Bronchial epithelial cell (primary cell): ENCODE measurements around the gene DHRS12. TPM values are rescaled to one million over a fixed set of nuclear protein-coding genes. Genes with fewer than 3 reads are reported as not detected.
A peak's percentile ranks its signal among the peaks of the same experiment; 100 is the strongest.

Experiments used
- DNase-seq: peaks from one replicate; pipeline ENCODE4 v3.0.0-alpha.2; 2010; ENCODE audit warnings: low read depth
- FAIRE-seq: peaks from 2 replicates; lab custom pipeline; 2011; peaks lifted over from hg19 to GRCh38; lab: Jason Lieb, UNC
- H3K27me3 ChIP-seq: 2 replicates; pipeline ENCODE4 v1.5.1; 2011; ENCODE audit warnings: low read length; ENCODE audit not compliant: control insufficient read depth, insufficient read depth
- H3K36me3 ChIP-seq: 2 replicates; pipeline ENCODE4 v1.5.1; 2011; ENCODE audit warnings: low read length; ENCODE audit not compliant: control insufficient read depth, insufficient read depth
- H3K4me3 ChIP-seq: 2 replicates; pipeline ENCODE4 v1.5.1; 2011; ENCODE audit warnings: mild to moderate bottlenecking, low read depth, low read length, control low read depth
- total RNA-seq: library from RNA; depleted of rRNA; stranded (reverse); fragments of >200 nt; gene quantifications from 2 replicates; pipeline ENCODE4 v1.2.1, GENCODE V29; 2014
- TF ChIP-seq, protein P1 (sequence below): IDR thresholded peaks from 2 replicates; pipeline ENCODE4 v1.5.1; 2011; ENCODE audit warnings: mild to moderate bottlenecking, moderate library complexity, low read length, control low read depth, inconsistent platforms; ENCODE audit not compliant: insufficient read depth, severe bottlenecking

DHRS12 gene, protein sequence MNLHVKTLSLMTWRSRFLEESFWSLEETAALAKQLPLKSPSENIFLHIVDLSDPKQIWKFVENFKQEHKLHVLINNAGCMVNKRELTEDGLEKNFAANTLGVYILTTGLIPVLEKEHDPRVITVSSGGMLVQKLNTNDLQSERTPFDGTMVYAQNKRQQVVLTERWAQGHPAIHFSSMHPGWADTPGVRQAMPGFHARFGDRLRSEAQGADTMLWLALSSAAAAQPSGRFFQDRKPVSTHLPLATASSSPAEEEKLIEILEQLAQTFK
- 2.4 and 6.0 TPM in 2 replicates for total RNA-seq

DNA sequence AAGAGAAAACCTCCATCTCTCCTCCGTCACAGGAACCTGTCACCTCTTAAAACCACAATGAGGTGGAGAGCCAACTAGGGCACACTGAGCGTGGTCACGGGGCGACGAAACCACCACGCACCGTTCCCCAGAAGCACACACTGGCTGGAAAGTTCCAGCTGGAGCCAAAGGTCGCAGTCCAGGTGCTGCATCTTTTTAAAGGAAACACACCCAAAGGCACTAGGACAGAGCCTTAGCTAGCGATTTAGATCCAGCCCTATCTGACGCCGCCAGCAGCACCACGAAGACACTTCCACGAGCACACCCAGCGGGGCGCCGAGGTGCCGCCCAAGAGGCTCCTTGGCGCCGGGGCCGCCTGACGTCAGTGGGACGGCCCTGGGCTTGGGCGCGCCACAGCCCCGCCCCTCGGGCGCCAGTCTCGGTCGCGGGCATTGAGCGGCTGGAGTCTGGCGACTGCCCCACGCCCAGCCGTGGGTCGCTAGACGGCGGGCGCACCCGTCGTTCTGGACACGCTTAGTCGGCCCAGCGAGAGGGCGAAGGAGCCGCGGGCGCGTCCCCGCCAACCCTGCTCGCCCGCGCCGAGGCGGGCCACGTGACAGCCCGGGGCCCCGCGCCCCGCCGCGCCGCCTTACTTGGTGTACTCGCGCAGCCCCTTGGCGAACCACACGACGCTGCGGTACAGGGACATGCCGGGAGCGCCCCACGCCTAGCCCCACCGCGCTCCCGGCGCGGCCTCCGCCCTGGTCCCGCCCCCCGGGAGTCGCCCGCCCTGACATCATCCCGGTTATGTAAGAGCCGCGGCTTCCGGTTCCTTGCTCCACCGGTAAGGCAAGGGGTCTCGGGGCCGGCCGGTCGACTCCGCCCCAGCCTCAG lies at the start of gene DHRS12:
Gene DHRS12 (minus strand): TSS at position 742 of the 873 bp plus-strand sequence. CDS start 4,504 bp downstream, outside the sequence.
- H3K36me3 ChIP-seq: no peaks in the 10 kb centered on the region
- TF ChIP-seq, protein P1, sequence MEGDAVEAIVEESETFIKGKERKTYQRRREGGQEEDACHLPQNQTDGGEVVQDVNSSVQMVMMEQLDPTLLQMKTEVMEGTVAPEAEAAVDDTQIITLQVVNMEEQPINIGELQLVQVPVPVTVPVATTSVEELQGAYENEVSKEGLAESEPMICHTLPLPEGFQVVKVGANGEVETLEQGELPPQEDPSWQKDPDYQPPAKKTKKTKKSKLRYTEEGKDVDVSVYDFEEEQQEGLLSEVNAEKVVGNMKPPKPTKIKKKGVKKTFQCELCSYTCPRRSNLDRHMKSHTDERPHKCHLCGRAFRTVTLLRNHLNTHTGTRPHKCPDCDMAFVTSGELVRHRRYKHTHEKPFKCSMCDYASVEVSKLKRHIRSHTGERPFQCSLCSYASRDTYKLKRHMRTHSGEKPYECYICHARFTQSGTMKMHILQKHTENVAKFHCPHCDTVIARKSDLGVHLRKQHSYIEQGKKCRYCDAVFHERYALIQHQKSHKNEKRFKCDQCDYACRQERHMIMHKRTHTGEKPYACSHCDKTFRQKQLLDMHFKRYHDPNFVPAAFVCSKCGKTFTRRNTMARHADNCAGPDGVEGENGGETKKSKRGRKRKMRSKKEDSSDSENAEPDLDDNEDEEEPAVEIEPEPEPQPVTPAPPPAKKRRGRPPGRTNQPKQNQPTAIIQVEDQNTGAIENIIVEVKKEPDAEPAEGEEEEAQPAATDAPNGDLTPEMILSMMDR: no peak
- FAIRE-seq: no peak
- peak within 1 kb of the TSS; percentile 65 for H3K4me3 ChIP-seq
- H3K27me3 ChIP-seq: no peaks in the 10 kb centered on the region
- DNase-seq: peak; percentile 55

DNA sequence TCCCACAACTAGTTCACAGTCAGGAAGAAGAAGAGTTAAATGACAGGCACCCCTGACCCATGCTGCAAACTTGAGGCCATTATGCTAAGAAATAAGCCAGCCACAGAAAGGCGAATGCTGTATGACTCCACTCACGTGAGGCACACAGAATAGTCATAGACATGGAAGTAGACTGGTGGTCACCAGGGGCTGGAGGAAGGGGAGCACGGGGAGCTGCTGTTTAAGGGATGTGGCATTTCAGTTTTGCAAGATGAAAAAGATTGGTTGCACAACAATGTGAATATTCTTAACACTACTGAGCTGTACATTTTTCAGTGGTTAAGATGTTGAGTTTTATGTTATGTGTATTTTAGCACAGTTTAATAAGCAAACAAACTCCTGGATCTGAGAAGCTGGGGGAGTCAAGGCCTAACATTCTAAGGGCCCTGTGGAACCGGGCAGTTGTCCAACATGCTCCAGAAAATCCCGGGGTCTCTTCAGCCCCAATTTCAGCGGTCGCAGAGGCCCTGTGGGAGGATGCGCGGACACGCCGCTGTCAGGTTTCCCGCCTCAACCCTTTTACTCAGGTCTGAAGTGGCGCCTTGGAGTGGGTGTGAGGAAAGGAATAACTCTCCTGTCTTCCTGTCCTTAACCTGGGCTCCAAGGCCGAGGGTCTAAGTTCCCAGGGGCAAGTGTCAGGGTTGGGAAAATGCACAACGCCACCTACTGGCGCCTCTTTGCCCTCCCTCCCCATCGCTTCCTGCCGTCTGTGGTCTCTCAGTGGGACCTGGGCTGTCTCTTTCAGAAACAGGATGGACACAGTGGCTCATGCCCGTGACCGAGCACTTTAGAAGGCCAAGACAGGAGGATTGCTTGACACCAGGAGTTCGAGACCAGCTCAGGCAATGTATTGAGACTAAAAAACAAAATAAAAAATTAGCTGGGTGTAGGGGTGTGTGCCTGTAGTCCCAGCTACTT lies 45.5 kb upstream of the DHRS12 start:
- Histone ChIP-seq H3K4me3 (no peak overlapping the region), H3K36me3 (no peaks in the 10 kb centered on the region), H3K27me3 (no peaks in the 10 kb centered on the region)
- TF ChIP-seq, protein P1: peak; percentile 66
- no peak for FAIRE-seq
- DNase-seq: no peak

DNA sequence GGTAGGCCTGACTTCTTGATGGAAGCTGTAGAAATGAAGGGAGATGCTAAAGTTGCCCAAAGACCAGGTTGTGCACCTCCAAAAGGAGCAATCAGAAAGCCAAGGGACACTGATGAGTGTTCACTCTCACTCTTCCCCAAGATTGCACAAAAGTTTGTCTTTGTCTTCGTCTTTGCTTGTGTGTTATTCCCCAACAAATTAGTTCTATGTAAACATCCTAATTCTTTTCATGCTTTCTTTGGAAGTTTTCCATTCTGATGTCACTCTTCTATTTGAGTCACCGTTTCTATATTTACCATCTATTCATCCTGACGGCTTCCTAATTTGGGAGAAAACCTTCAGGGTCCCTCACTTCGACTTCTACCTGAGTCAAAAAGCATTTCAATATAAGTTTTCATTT lies 44.7 kb upstream of the DHRS12 start:
- DNase-seq (peak; percentile 74), FAIRE-seq (no peak)
- TF ChIP-seq, protein P1: no peak
- Histone ChIP-seq H3K27me3 (no peaks in the 10 kb centered on the region), H3K4me3 (no peak overlapping the region), H3K36me3 (no peaks in the 10 kb centered on the region)

DNA sequence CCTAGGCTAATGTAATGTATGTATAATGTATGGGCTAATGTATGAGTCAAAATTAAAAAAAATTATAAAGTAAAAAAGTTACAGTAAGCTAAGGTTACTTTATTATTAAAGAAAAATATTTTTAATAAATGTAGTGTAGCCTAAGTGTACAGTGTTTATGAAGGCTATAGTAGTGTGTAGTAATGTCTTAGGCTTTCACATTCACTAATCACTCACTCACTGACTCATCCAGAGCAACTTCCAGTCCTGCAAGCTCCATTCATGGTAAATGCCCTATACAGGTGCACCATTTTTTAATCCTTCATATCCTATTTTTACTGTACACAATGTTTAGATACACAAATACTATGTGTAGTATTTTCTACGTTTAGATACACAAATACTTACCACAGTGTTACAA lies 42.8 kb upstream of the DHRS12 start:
- FAIRE-seq (no peak), DNase-seq (peak; percentile 70)
- H3K4me3 ChIP-seq: no peak overlapping the region
- TF ChIP-seq, protein P1: no peak
- no peaks in the 10 kb centered on the region for H3K27me3 ChIP-seq
- H3K36me3 ChIP-seq: no peaks in the 10 kb centered on the region

DNA sequence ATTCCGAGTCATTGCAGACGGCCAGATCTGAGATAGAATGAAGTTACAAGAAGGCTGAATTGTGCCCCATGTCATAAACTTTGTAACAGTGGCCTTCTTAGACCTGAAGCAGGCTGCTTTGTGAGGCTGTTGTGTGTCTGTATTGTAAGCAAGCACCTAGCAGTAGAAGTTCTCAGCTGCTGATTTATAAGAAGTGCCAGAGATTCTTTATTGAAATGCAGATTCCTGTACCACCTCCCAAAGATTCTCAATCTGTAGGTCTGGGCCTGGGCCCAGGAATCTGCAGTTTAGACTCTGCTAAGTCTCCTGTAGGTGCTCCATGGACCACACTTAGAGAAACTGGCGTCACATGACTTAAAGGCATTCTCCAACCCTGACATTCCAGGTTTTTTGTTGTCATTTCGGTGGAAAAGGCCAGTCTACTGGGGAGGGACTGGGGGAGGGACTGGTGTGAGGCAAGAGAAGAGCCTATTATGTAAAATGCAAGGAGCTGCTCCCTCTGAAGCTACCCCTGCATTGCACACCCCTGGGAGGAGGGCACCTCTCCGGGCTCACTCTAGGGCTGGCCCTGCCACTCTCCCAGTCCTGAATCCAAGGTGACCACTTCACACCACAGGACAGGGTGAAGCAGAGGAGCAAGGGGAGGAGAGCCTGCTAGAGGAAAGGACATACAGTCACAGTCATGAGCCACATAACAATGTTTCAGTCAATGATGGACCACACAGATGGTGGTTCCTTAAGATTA lies 41.8 kb upstream of the DHRS12 start:
- Histone ChIP-seq H3K36me3 (no peaks in the 10 kb centered on the region), H3K4me3 (no peak overlapping the region), H3K27me3 (no peaks in the 10 kb centered on the region)
- DNase-seq: no peak
- no peak for FAIRE-seq
- TF ChIP-seq, protein P1: no peak
